OCI-LY1 (cell line): ENCODE measurements around the gene RIPPLY2.

Experiments used
- H2AFZ ChIP-seq: fragments of 200-600 bp; sonication (generic), shearing (Covaris generic); 2 replicates; pipeline ENCODE4 v1.6.0; 2014; ENCODE audit warnings: antibody characterized with exemption, mild to moderate bottlenecking, low read length
- H3F3A ChIP-seq: fragments of 200-600 bp; sonication (generic), shearing (Covaris generic); 2 replicates; pipeline ENCODE4 v1.6.0; 2014; ENCODE audit warnings: mild to moderate bottlenecking, antibody characterized with exemption, low read length, moderate library complexity; ENCODE audit not compliant: insufficient read depth
- H3K27ac ChIP-seq: fragments of 200-600 bp; sonication (generic); 2 replicates; pipeline ENCODE4 v1.5.1; 2014; ENCODE audit warnings: low read length, mixed run types, mild to moderate bottlenecking, low read depth; ENCODE audit not compliant: poor library complexity, severe bottlenecking
- H3K27me3 ChIP-seq: fragments of 200-600 bp; sonication (generic); 2 replicates; pipeline ENCODE4 v1.6.0; 2014; ENCODE audit warnings: antibody characterized with exemption, mild to moderate bottlenecking, low read length, moderate library complexity; ENCODE audit not compliant: insufficient read depth
- H3K36me3 ChIP-seq: fragments of 200-600 bp; sonication (generic); 2 replicates; pipeline ENCODE4 v1.6.1; 2014; ENCODE audit warnings: mild to moderate bottlenecking, antibody characterized with exemption, low read length, moderate library complexity, mixed read lengths; ENCODE audit not compliant: insufficient read depth
- H3K4me1 ChIP-seq: fragments of 200-600 bp; sonication (generic); 2 replicates; pipeline ENCODE4 v1.5.1; 2014; ENCODE audit warnings: mild to moderate bottlenecking, low read length, moderate library complexity; ENCODE audit not compliant: insufficient read depth, severe bottlenecking
- H3K4me2 ChIP-seq: fragments of 200-600 bp; sonication (generic), shearing (Covaris generic); 2 replicates; pipeline ENCODE4 v1.6.1; 2014; ENCODE audit warnings: low read length
- H3K4me3 ChIP-seq: fragments of 200-600 bp; sonication (generic); 2 replicates; pipeline ENCODE4 v1.5.1; 2014; ENCODE audit warnings: low read length, low read depth, mild to moderate bottlenecking, mixed read lengths; ENCODE audit not compliant: poor library complexity, severe bottlenecking
- H3K79me2 ChIP-seq: fragments of 200-600 bp; shearing (Covaris generic); 2 replicates; pipeline ENCODE4 v1.6.1; 2016; ENCODE audit warnings: mixed run types, low read length, mixed read lengths; ENCODE audit not compliant: insufficient read depth
- H3K9ac ChIP-seq: fragments of 200-600 bp; sonication (generic), shearing (Covaris generic); 2 replicates; pipeline ENCODE4 v1.6.1; 2014; ENCODE audit warnings: mild to moderate bottlenecking, low read length, mixed read lengths
- H3K9me2 ChIP-seq: fragments of 200-600 bp; sonication (generic), shearing (Covaris generic); 2 replicates; pipeline ENCODE4 v1.6.1; 2014; ENCODE audit warnings: low read depth, mild to moderate bottlenecking, low read length, mixed read lengths
- H3K9me3 ChIP-seq: fragments of 200-600 bp; shearing (Covaris generic); 2 replicates; pipeline ENCODE4 v1.6.1; 2014; ENCODE audit warnings: low read length, mixed read lengths
- H4K20me1 ChIP-seq: fragments of 200-600 bp; sonication (generic), shearing (Covaris generic); 2 replicates; pipeline ENCODE4 v1.6.0; 2016; ENCODE audit warnings: mild to moderate bottlenecking, low read length; ENCODE audit not compliant: insufficient read depth
- EZH2 ChIP-seq: fragments of 200-600 bp; sonication (generic), shearing (Covaris generic); IDR thresholded peaks from 2 replicates; pipeline ENCODE4 v1.8.0; 2017; ENCODE audit warnings: borderline replicate concordance, mixed run types, mild to moderate bottlenecking, antibody characterized with exemption, low read length, moderate library complexity, mixed read lengths
- TF ChIP-seq, protein P1 (sequence below): fragments of 200-600 bp; sonication (generic), shearing (Covaris generic); IDR thresholded peaks from 2 replicates; pipeline ENCODE4 v1.5.1; 2017; ENCODE audit warnings: mild to moderate bottlenecking, antibody characterized with exemption, low read length, moderate library complexity, mixed read lengths

RIPPLY2 gene

DNA sequence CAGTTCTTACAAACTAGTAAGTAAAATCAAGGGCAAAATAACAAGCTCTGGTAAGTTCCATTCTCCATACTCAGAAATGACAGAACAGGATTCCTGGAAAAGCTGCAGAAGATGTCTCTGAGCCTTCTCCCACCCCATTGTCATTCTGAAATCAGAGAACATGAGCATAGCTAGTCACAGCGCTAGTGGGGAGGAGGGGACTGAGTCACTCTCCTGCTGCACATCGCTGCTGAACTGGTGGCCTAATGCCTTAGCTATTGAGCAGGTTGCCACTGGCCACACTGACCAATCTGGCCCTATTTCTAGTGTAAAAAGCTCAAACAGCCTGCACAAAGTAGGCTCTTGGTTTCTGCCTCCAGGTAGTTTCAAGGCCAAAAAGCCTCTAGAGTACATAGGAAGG is 26.1 kb upstream of the RIPPLY2 start:
- H3K27me3 ChIP-seq: no peaks in the 10 kb centered on the region
- no peak overlapping the region for H3K4me2 ChIP-seq
- no peak overlapping the region for H3K27ac ChIP-seq
- no peaks in the 10 kb centered on the region for H3K4me1 ChIP-seq
- no peaks in the 10 kb centered on the region for H3K79me2 ChIP-seq
- no peaks in the 10 kb centered on the region for H3K9me3 ChIP-seq
- H3K9ac ChIP-seq: no peak overlapping the region
- H3K9me2 ChIP-seq: no peaks in the 10 kb centered on the region
- H2AFZ ChIP-seq: no peak overlapping the region
- H3K4me3 ChIP-seq: no peak overlapping the region
- no peaks in the 10 kb centered on the region for H4K20me1 ChIP-seq
- TF ChIP-seq EZH2: no peak
- TF ChIP-seq, protein P1, sequence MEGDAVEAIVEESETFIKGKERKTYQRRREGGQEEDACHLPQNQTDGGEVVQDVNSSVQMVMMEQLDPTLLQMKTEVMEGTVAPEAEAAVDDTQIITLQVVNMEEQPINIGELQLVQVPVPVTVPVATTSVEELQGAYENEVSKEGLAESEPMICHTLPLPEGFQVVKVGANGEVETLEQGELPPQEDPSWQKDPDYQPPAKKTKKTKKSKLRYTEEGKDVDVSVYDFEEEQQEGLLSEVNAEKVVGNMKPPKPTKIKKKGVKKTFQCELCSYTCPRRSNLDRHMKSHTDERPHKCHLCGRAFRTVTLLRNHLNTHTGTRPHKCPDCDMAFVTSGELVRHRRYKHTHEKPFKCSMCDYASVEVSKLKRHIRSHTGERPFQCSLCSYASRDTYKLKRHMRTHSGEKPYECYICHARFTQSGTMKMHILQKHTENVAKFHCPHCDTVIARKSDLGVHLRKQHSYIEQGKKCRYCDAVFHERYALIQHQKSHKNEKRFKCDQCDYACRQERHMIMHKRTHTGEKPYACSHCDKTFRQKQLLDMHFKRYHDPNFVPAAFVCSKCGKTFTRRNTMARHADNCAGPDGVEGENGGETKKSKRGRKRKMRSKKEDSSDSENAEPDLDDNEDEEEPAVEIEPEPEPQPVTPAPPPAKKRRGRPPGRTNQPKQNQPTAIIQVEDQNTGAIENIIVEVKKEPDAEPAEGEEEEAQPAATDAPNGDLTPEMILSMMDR: no peak
- H3F3A ChIP-seq: no peaks in the 10 kb centered on the region
- no peaks in the 10 kb centered on the region for H3K36me3 ChIP-seq

DNA sequence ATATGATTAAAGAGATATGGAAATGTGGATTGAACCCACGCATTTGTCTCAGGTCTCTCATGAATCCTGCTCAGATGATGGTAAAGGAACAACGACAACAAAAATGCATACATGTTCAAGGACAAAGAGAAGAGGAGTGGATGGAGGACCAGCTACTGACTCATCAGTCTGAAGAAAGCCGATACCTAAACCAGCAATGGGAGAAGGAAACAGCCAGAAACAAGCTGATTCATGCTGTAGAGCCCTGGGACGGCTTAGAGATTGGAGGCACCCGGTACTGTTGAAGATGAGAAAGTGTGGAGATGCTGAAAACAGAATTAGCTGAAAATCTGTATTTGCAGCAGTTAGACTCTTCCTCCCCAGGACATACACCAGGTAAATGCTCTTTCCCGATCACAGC is 14.4 kb upstream of the RIPPLY2 start:
- no peak overlapping the region for H2AFZ ChIP-seq
- no peaks in the 10 kb centered on the region for H3K36me3 ChIP-seq
- no peaks in the 10 kb centered on the region for H4K20me1 ChIP-seq
- no peaks in the 10 kb centered on the region for H3K4me1 ChIP-seq
- H3K9me3 ChIP-seq: no peaks in the 10 kb centered on the region
- H3K9ac ChIP-seq: no peak overlapping the region
- no peak overlapping the region for H3K4me2 ChIP-seq
- no peak overlapping the region for H3K4me3 ChIP-seq
- H3F3A ChIP-seq: no peaks in the 10 kb centered on the region
- no peak for TF ChIP-seq EZH2
- TF ChIP-seq, protein P1: no peak
- no peaks in the 10 kb centered on the region for H3K79me2 ChIP-seq
- no peaks in the 10 kb centered on the region for H3K27me3 ChIP-seq
- no peaks in the 10 kb centered on the region for H3K9me2 ChIP-seq
- no peak overlapping the region for H3K27ac ChIP-seq

DNA sequence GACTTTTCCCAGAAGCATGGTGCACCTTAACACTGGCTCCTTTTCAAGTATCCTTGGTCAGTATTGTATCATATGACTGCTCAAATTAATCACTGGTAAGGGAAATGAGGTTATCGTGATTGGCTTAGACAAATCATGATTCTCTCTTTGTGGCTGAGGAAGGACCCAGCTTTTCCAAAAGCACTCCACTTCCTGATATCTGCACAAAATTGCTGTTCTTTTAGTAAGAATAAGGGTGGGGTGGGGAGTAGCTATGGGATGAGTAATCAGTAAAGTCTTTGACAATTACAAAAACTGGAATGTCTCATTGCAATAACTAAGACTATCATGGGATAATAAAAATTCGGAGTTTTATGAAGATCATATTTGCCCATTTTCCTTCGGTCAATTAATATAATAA is 9.0 kb upstream of the RIPPLY2 start:
- Histone ChIP-seq H3K27ac (no peak overlapping the region), H3K36me3 (no peaks in the 10 kb centered on the region), H3K4me3 (no peak overlapping the region), H3K9me3 (no peaks in the 10 kb centered on the region), H4K20me1 (no peaks in the 10 kb centered on the region), H3K27me3 (no peaks in the 10 kb centered on the region), H3K9ac (no peak overlapping the region), H3K9me2 (no peaks in the 10 kb centered on the region), H3F3A (no peaks in the 10 kb centered on the region), H2AFZ (no peak overlapping the region), H3K79me2 (no peaks in the 10 kb centered on the region), H3K4me2 (no peak overlapping the region), H3K4me1 (no peaks in the 10 kb centered on the region)
- no peak for TF ChIP-seq EZH2
- TF ChIP-seq, protein P1: no peak
